Gastrocnemius medialis (tissue), 4 donors: ENCODE measurements around the gene ELFN2. TPM values are rescaled to one million over a fixed set of nuclear protein-coding genes. Genes with fewer than 3 reads are reported as not detected.

ENCODE experiments used
- ATAC-seq, 2 donors: fragments of 150-250 bp; one replicate each; pipeline ENCODE4 v1.9.1; 2016
- DNase-seq, 2 donors: peaks; one replicate each; pipeline ENCODE4 v3.0.0-alpha.2; 2019
- H3K27ac ChIP-seq, 4 donors: fragments of 200-600 bp; sonication (generic); 1 replicate in 1 of 4; 2 replicates in 3 of 4; pipeline ENCODE4 v1.5.1; 2016 to 2018; ENCODE audit warnings: mild to moderate bottlenecking in 2 of 4, moderate library complexity in 1 of 4
- H3K27me3 ChIP-seq, 3 donors: fragments of 200-600 bp; sonication (generic) in 2 of 3; 1 replicate in 1 of 3; 2 replicates in 2 of 3; pipeline versions ENCODE4 v1.5.1 to v1.6.0; 2016 to 2019; ENCODE audit warnings: mild to moderate bottlenecking in 1 of 3, moderate library complexity in 1 of 3
- H3K36me3 ChIP-seq, 2 donors: fragments of 200-600 bp; sonication (generic) in 1 of 2; one replicate each; pipeline ENCODE4 v1.5.1; 2017 to 2018
- H3K4me1 ChIP-seq, 2 donors: fragments of 200-600 bp; sonication (generic) in 1 of 2; one replicate each; pipeline ENCODE4 v1.5.1; 2016 to 2017; ENCODE audit warnings: mild to moderate bottlenecking in 2 of 2
- H3K4me3 ChIP-seq, 4 donors: fragments of 200-600 bp; sonication (generic) in 3 of 4; 1 replicate in 1 of 4; 2 replicates in 3 of 4; pipeline ENCODE4 v1.5.1; 2016 to 2019; ENCODE audit warnings: mild to moderate bottlenecking in 2 of 4
- H3K9me3 ChIP-seq, 3 donors: fragments of 200-600 bp; sonication (generic) in 2 of 3; 1 replicate in 1 of 3; 2 replicates in 2 of 3; pipeline ENCODE4 v1.5.1; 2016 to 2019
- POLR2A ChIP-seq, 2 donors: fragments of 450-650 bp; IDR thresholded peaks; one replicate each; pipeline ENCODE4 v1.6.1; 2017; ENCODE audit warnings: antibody characterized with exemption in 2 of 2, mild to moderate bottlenecking in 2 of 2, moderate library complexity in 2 of 2
- in situ Hi-C, 4 donors: fragments of 200-750 bp; cut with MboI; loops; one replicate each; pipeline versions ENCODE4 v1.15.0 to v1.8.0; 2017; ENCODE audit warnings: low sequenced_read_pairs in 4 of 4
- intact Hi-C: fragments of 100-400 bp; cut with DNase I; formaldehyde crosslinking; loops from one replicate; pipeline ENCODE4 v1.15.1; 2023; ENCODE audit warnings: low total_unique reads
- total RNA-seq, 4 donors: library from RNA; depleted of rRNA; stranded (reverse); fragments of >200 nt; gene quantifications; one replicate each; pipeline versions ENCODE4 v1.1.0 to v1.2.3, GENCODE V29; 2016
- TF ChIP-seq, protein P1 (sequence below), 5 experiments: fragments of 450-650 bp in 3 of 5; fragments of 200-600 bp in 2 of 5; sonication (generic) in 2 of 5; IDR thresholded peaks in 4 of 5; conservative IDR thresholded peaks in 1 of 5; 1 replicate in 4 of 5; 2 replicates in 1 of 5; pipeline ENCODE4 v1.5.1; 2016 to 2019; ENCODE audit warnings: antibody characterized with exemption in 5 of 5, mild to moderate bottlenecking in 3 of 5, moderate library complexity in 3 of 5

The ELFN2 gene
- total RNA-seq, 4 donors from 2014 or later: 0.02 to 0.03 TPM; not detected in 2

GRCh38 chr22:37449331-37450001 lies 22.2 kb upstream of the ELFN2 start:
- no peak overlapping the region for H3K4me3 ChIP-seq
- intact Hi-C loops (no loop called here), in situ Hi-C loops (loop anchor here in 1 of 4 donors (10.0 kb wide), 1 partner anchor 125 kb away; no protein-coding TSS in a partner anchor)
- peaks cover 5 to 31% (median 20%) of the 10 kb centered on the region in 3 donors for H3K27me3 ChIP-seq
- H3K4me1 ChIP-seq: no peaks in the 10 kb centered on the region
- TF ChIP-seq POLR2A (IDR thresholded peaks at IDR 0.05): no peak
- TF ChIP-seq, protein P1, sequence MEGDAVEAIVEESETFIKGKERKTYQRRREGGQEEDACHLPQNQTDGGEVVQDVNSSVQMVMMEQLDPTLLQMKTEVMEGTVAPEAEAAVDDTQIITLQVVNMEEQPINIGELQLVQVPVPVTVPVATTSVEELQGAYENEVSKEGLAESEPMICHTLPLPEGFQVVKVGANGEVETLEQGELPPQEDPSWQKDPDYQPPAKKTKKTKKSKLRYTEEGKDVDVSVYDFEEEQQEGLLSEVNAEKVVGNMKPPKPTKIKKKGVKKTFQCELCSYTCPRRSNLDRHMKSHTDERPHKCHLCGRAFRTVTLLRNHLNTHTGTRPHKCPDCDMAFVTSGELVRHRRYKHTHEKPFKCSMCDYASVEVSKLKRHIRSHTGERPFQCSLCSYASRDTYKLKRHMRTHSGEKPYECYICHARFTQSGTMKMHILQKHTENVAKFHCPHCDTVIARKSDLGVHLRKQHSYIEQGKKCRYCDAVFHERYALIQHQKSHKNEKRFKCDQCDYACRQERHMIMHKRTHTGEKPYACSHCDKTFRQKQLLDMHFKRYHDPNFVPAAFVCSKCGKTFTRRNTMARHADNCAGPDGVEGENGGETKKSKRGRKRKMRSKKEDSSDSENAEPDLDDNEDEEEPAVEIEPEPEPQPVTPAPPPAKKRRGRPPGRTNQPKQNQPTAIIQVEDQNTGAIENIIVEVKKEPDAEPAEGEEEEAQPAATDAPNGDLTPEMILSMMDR (IDR thresholded peaks at IDR 0.05 in 4 of 5, conservative IDR thresholded peaks at IDR 0.05 in 1 of 5): no peak
- H3K9me3 ChIP-seq: no peaks in the 10 kb centered on the region
- no peaks in the 10 kb centered on the region for H3K36me3 ChIP-seq
- DNase-seq (no peak), ATAC-seq (no peak)
- H3K27ac ChIP-seq: no peak overlapping the region

DNA sequence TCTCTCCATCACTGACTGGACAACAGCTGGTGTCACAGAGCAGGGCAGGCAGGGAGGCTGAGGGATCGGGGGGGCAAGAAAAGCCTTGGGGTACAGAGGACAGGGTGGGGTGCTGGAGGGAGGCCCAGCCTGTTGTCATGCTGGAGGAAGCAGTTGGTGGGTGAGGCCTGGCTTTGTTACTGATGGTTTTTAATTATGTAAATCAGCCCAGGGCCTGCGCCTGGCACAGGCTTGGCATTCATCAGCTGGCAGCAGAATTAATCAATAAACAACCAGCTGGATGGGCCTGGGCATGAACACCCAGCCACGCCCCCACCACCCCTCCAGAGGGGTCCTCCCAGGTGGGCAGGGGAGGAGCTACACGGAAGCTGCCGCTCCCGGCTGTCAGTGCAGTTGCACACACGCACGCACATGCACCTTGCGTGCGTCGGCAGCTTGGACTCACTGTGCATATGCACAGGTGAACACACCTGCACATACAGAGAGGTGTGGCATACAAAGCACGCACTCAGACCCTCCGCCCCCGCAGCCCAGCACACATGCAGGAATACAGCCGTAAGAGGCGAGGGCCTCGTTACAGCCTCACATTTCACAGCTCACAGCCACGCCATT lies 21.3 kb upstream of the ELFN2 start:
- ATAC-seq (no peak), DNase-seq (no peak)
- in situ Hi-C loops: no loop called here
- Histone ChIP-seq H3K4me3 (no peak overlapping the region), H3K36me3 (no peaks in the 10 kb centered on the region), H3K27me3 (peaks cover 5 to 26% (median 17%) of the 10 kb centered on the region in 3 donors), H3K9me3 (no peaks in the 10 kb centered on the region), H3K4me1 (no peaks in the 10 kb centered on the region), H3K27ac (no peak overlapping the region)
- intact Hi-C loops: no loop called here
- no peak for TF ChIP-seq POLR2A (IDR thresholded peaks at IDR 0.05)

DNA sequence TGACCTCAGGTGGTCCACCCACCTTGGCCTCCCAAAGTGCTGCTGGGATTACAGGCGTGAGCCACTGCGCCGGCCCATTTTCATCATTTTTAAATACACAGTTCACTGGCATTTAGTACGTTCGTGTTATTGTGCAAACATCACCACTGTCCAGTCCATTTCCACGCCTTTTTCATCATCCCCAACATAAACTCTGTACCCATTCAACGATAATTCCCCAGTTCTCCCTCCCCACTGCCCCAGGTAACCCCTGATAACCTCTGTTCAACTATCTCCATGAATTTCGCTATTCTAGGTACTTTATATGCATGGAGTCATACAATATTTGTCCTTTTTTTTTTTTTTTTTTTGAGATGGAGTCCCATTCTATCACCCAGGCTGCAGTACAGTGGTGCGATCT lies 18.2 kb upstream of the ELFN2 start:
- in situ Hi-C loops (no loop called here), intact Hi-C loops (no loop called here)
- no peak for TF ChIP-seq POLR2A (IDR thresholded peaks at IDR 0.05)
- TF ChIP-seq, protein P1 (IDR thresholded peaks at IDR 0.05 in 4 of 5, conservative IDR thresholded peaks at IDR 0.05 in 1 of 5): no peak
- Histone ChIP-seq H3K4me3 (no peak overlapping the region), H3K9me3 (no peaks in the 10 kb centered on the region), H3K27ac (no peak overlapping the region), H3K27me3 (peaks cover 5 to 24% (median 20%) of the 10 kb centered on the region in 3 donors), H3K36me3 (no peaks in the 10 kb centered on the region), H3K4me1 (no peaks in the 10 kb centered on the region)
- DNase-seq: no peak
- ATAC-seq: no peak

GRCh38 chr22:37443977-37444376 lies 16.7 kb upstream of the ELFN2 start:
- intact Hi-C loops (no loop called here), in situ Hi-C loops (no loop called here)
- H3K27me3 ChIP-seq: peaks cover 5 to 25% (median 17%) of the 10 kb centered on the region in 3 donors

GRCh38 chr22:37443086-37443485 lies 15.8 kb upstream of the ELFN2 start:
- in situ Hi-C loops (no loop called here), intact Hi-C loops (no loop called here)
- no peak for DNase-seq
- H3K4me3 ChIP-seq: no peak overlapping the region
- H3K4me1 ChIP-seq: no peaks in the 10 kb centered on the region
- H3K36me3 ChIP-seq: no peaks in the 10 kb centered on the region
- H3K9me3 ChIP-seq: no peaks in the 10 kb centered on the region
- ATAC-seq: no peak
- no peak for TF ChIP-seq POLR2A (IDR thresholded peaks at IDR 0.05)
- TF ChIP-seq, protein P1 (IDR thresholded peaks at IDR 0.05 in 4 of 5, conservative IDR thresholded peaks at IDR 0.05 in 1 of 5): no peak
- H3K27ac ChIP-seq: no peak overlapping the region
- peaks cover 0 to 22% (median 16%) of the 10 kb centered on the region in 3 donors for H3K27me3 ChIP-seq

More at GRCh38 chr22:37443977-37444376, 16.7 kb upstream of the ELFN2 start:
- no peaks in the 10 kb centered on the region for H3K4me1 ChIP-seq
- DNase-seq (no peak), ATAC-seq (no peak)
- no peaks in the 10 kb centered on the region for H3K9me3 ChIP-seq
- H3K27ac ChIP-seq: no peak overlapping the region
- H3K36me3 ChIP-seq: no peaks in the 10 kb centered on the region
- TF ChIP-seq POLR2A (IDR thresholded peaks at IDR 0.05): no peak
- TF ChIP-seq, protein P1 (IDR thresholded peaks at IDR 0.05 in 4 of 5, conservative IDR thresholded peaks at IDR 0.05 in 1 of 5): no peak
- H3K4me3 ChIP-seq: no peak overlapping the region
